NCI-H526 (cell line): ENCODE data around the gene TMEM92.

ENCODE experiments used
- DNase-seq, 2 experiments: peaks; one replicate each; lab custom pipeline; 2025; lab: John Stamatoyannopoulos, UW

TMEM92 gene

GRCh38 chr17:50328363-50329325 lies 54.4 kb downstream of the TMEM92 start:
- no peak for DNase-seq

- no peak for DNase-seq
Observed at GRCh38 chr17:50329716-50330115, 55.5 kb downstream of the TMEM92 start.

- no peak for DNase-seq
Observed at GRCh38 chr17:50330151-50330775, 56.0 kb downstream of the TMEM92 start.
